Osteoblast (primary cell): Measurements from ENCODE around the gene TFDP1. TPM values are rescaled to one million over a fixed set of nuclear protein-coding genes. Genes with fewer than 3 reads are reported as not detected.

Source experiments
- DNase-seq: peaks from one replicate; pipeline ENCODE4 v3.0.0; 2011; ENCODE audit warnings: low spot score, mixed read lengths; ENCODE audit not compliant: insufficient read length; ENCODE audit errors: missing footprints
- H2AFZ ChIP-seq: 2 replicates; pipeline ENCODE4 v1.6.0; 2011; ENCODE audit warnings: mild to moderate bottlenecking, low read length
- H3K27ac ChIP-seq: 2 replicates; pipeline ENCODE4 v1.5.1; 2011; ENCODE audit warnings: mild to moderate bottlenecking, low read depth, low read length, moderate library complexity
- H3K27me3 ChIP-seq: 2 replicates; pipeline ENCODE4 v1.6.0; 2012; ENCODE audit warnings: mild to moderate bottlenecking, control low read depth, inconsistent platforms, low read length, moderate library complexity; ENCODE audit not compliant: insufficient read depth
- H3K36me3 ChIP-seq: 2 replicates; pipeline ENCODE4 v1.5.1; 2011; ENCODE audit warnings: mild to moderate bottlenecking, low read length, control low read depth, moderate library complexity; ENCODE audit not compliant: insufficient read depth
- H3K4me1 ChIP-seq: 2 replicates; pipeline ENCODE4 v1.5.1; 2011; ENCODE audit warnings: mild to moderate bottlenecking, low read length, control low read depth, moderate library complexity; ENCODE audit not compliant: insufficient read depth
- H3K4me2 ChIP-seq: 2 replicates; pipeline ENCODE4 v1.6.0; 2011; ENCODE audit warnings: mild to moderate bottlenecking, low read length; ENCODE audit not compliant: insufficient read depth
- H3K4me3 ChIP-seq: fragments of 200-600 bp; sonication (generic); 3 replicates; pipeline ENCODE4 v1.5.1; 2012; ENCODE audit warnings: mild to moderate bottlenecking, low read length, inconsistent platforms; ENCODE audit not compliant: insufficient read depth
- H3K79me2 ChIP-seq: 2 replicates; pipeline ENCODE4 v1.6.0; 2012; ENCODE audit warnings: mild to moderate bottlenecking, low read length, control low read depth, inconsistent platforms; ENCODE audit not compliant: insufficient read depth
- H3K9me3 ChIP-seq: 2 replicates; pipeline ENCODE4 v1.5.1; 2011; ENCODE audit warnings: low read depth, low read length, control low read depth
- H4K20me1 ChIP-seq: 2 replicates; pipeline ENCODE4 v1.6.0; 2012; ENCODE audit warnings: mild to moderate bottlenecking, low read length, control low read depth; ENCODE audit not compliant: insufficient read depth
- total RNA-seq: library from RNA; depleted of rRNA; stranded (reverse); fragments of >200 nt; gene quantifications from 2 replicates; pipeline ENCODE4 v1.2.3, GENCODE V29; 2012
- TF ChIP-seq, protein P1 (sequence below): IDR thresholded peaks from 2 replicates; pipeline ENCODE4 v1.5.1; 2011; ENCODE audit warnings: mild to moderate bottlenecking, low read depth, low read length, moderate library complexity; ENCODE audit errors: extremely low read depth

Gene TFDP1
- total RNA-seq, 1 donor: 56.8 TPM

DNA sequence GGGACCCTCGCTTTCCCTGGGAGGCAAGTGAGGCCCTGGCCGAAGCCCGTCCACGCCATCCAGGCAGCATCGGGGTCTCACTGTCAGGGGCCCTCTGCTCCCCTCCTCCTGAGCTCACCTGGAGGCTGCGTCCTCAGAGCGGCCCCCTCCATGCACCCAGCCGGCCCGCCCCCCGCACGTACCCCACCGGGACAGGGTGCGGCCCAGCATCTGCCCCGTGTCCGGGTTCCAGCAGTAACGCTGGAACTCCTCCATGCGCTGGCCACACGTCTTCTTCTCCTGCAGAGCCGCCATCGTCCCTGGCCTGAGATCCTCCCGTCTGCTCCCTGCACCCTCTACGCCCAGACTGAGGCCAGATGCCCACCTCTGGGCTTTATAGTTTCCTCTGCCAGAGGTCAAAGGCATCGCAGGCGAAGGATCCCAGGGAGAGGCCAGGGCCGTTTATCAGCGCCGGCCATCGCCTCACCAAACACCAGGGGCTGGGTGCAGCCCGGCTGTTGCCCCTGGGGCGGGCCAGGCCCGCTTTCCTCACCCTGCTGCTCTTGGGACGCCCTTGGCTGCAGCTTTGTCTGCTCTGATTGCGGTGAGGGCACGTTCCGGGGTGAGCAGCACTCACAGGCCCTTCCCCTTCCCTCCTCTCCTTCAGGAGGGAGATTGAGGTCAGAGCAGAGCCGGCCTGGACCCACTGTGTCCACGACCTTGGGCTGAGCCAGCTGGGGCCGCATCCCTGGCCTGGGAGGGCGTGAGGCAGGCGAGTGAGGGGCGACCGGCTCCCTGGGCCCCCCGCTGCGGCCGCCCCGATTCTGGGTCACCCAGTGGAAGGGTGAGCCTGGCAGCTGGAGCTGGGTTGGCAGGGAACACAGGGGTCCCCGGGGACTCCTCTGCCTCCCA, 73.5 kb downstream of the TFDP1 start, which contains the start of gene ATP4B:
TSS of gene ATP4B (minus strand) at position 348 of the 891 bp plus-strand sequence. CDS start at position 294, 54 bp downstream.
- peaks cover 30% of the 10 kb centered on the region for H3K27me3 ChIP-seq
- TF ChIP-seq, protein P1, sequence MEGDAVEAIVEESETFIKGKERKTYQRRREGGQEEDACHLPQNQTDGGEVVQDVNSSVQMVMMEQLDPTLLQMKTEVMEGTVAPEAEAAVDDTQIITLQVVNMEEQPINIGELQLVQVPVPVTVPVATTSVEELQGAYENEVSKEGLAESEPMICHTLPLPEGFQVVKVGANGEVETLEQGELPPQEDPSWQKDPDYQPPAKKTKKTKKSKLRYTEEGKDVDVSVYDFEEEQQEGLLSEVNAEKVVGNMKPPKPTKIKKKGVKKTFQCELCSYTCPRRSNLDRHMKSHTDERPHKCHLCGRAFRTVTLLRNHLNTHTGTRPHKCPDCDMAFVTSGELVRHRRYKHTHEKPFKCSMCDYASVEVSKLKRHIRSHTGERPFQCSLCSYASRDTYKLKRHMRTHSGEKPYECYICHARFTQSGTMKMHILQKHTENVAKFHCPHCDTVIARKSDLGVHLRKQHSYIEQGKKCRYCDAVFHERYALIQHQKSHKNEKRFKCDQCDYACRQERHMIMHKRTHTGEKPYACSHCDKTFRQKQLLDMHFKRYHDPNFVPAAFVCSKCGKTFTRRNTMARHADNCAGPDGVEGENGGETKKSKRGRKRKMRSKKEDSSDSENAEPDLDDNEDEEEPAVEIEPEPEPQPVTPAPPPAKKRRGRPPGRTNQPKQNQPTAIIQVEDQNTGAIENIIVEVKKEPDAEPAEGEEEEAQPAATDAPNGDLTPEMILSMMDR: no peak
- no peaks in the 10 kb centered on the region for H3K4me1 ChIP-seq
- H3K79me2 ChIP-seq: no peaks in the 10 kb centered on the region
- H3K4me3 ChIP-seq: no peak within 1 kb of the TSS
- H3K9me3 ChIP-seq: no peaks in the 10 kb centered on the region
- H3K4me2 ChIP-seq: no peak within 1 kb of the TSS
- H4K20me1 ChIP-seq: no peaks in the 10 kb centered on the region
- DNase-seq: peak; percentile 57
- H3K36me3 ChIP-seq: no peaks in the 10 kb centered on the region
- H3K27ac ChIP-seq: no peak within 1 kb of the TSS
- H2AFZ ChIP-seq: no peak within 1 kb of the TSS

DNA sequence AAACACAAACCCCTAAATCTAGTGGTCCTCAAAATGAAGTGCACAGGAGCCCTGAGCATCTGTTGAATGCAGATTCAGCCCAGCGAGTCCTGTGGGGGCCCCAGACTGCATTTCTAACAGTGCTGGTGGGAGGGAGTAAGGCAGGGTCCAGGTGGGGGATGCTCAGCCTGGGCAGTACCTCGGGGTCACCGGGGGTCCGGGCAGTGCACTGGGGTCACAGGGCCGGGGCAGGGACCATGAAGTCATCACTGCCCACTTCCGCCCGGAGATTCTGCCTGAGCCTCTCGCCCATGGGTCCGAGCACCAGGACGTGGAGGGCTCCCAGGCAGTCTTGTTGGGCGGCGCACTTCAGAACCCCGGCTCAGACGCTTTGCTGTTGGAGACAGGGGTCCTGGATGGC, 74.3 kb downstream of the TFDP1 start:
- no peaks in the 10 kb centered on the region for H3K4me1 ChIP-seq
- H3K36me3 ChIP-seq: no peaks in the 10 kb centered on the region
- H3K4me3 ChIP-seq: no peak overlapping the region

GRCh38 chr13:113659337-113659736, 74.8 kb downstream of the TFDP1 start:
- H3K27me3 ChIP-seq: peaks cover 29% of the 10 kb centered on the region
- no peaks in the 10 kb centered on the region for H3K4me1 ChIP-seq
- no peaks in the 10 kb centered on the region for H3K36me3 ChIP-seq
- no peak overlapping the region for H3K4me3 ChIP-seq
- DNase-seq: no peak
- H3K27ac ChIP-seq: no peak overlapping the region
- no peaks in the 10 kb centered on the region for H3K9me3 ChIP-seq
- TF ChIP-seq, protein P1: no peak
- no peak overlapping the region for H3K4me2 ChIP-seq
- no peaks in the 10 kb centered on the region for H3K79me2 ChIP-seq
- no peaks in the 10 kb centered on the region for H4K20me1 ChIP-seq
- no peak overlapping the region for H2AFZ ChIP-seq

More for the DNA sequence above, 74.3 kb downstream of the TFDP1 start:
- Histone ChIP-seq H2AFZ (no peak overlapping the region), H3K79me2 (no peaks in the 10 kb centered on the region), H3K27ac (no peak overlapping the region), H3K27me3 (peaks cover 29% of the 10 kb centered on the region), H3K4me2 (no peak overlapping the region), H4K20me1 (no peaks in the 10 kb centered on the region), H3K9me3 (no peaks in the 10 kb centered on the region)
- TF ChIP-seq, protein P1: no peak
- peak; percentile 30 for DNase-seq

GRCh38 chr13:113660066-113660465, 75.5 kb downstream of the TFDP1 start:
- Histone ChIP-seq H3K4me1 (no peaks in the 10 kb centered on the region), H2AFZ (no peak overlapping the region), H3K4me3 (no peak overlapping the region), H3K36me3 (no peaks in the 10 kb centered on the region), H4K20me1 (no peaks in the 10 kb centered on the region), H3K27me3 (peaks cover 33% of the 10 kb centered on the region), H3K27ac (no peak overlapping the region), H3K79me2 (no peaks in the 10 kb centered on the region), H3K9me3 (no peaks in the 10 kb centered on the region), H3K4me2 (no peak overlapping the region)
- peak; percentile 44 for DNase-seq
- TF ChIP-seq, protein P1: no peak
